Measurements from ENCODE around the gene GDI1. TPM values are rescaled to one million over a fixed set of nuclear protein-coding genes. Genes with fewer than 3 reads are reported as not detected.

Gene GDI1
- total RNA-seq, 3 donors from 2014 or later (not counting 1 experiment from before 2014, with no cell fraction given): 138 to 174 (median 140) TPM

DNA sequence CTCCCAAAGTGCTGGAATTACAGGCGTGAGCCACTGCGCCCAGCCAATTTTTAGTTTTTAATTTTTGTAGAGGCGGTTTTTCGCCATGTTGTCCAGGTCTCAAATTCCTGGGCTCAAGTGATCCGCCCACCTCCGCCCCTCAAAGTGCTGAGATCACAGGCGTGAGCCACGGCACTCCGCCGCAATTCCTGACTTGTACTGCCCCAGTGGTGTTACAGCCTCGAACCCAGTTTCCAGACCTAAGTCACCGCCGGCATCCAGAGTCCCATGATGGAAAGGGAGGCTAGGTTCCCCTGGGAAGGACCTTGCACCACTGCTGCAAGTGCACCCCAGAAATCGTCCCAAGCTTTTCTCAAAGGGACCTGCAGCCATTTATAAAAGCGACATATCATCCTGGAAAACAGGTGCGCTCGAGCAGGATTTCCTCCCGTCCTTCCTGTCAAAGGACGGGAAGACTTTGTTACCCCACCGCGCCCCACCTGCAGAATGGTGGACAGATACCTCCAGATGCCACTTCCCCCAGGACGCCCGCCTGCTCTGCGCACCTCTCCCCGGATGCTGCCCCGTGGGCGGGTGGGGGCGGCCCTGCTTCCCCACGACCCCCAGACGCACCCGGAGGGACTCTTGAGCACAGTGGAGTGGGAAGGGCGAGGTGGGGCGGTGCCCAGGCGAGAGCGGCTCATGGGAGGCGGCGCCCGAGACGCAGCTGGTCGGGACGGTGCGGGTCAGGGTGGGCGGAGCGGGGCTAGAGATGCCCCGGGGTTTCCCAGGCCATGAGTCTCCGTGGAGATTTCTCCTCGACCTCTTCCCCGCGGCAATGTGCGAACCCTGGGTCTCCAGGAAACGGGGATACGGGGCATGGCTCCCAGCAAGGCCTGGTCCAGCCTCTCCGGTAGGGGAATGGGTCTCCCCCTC, 39.7 kb upstream of the GDI1 start:
- intact Hi-C loops (cut with micrococcal nuclease): loop anchor here (5.0 to 10.0 kb wide), 3 partner anchors 45 to 135 kb away; partner anchors contain the start of gene FAM50A
- Mint-ChIP-seq H3K4me1 (peaks cover 14 to 19% of the 10 kb centered on the region in 2 donors), H3K9me3 (no peaks in the 10 kb centered on the region), H3K27me3 (ENCODE audit: low read depth in 2 of 2) (peaks cover 0 to 8% of the 10 kb centered on the region in 2 donors), H3K27ac (peak overlapping the region; percentile 98), H3K4me3 (peak overlapping the region; percentile 96), H3K36me3 (no peaks in the 10 kb centered on the region)
- no peak for TF ChIP-seq CTCF (IDR thresholded peaks at IDR 0.05)
- H3K27me3 ChIP-seq (ENCODE audit: control insufficient read depth, insufficient read depth, low read length): no peaks in the 10 kb centered on the region
- H3K4me1 ChIP-seq (ENCODE audit: control insufficient read depth, insufficient read depth, low read length): peaks cover 25% of the 10 kb centered on the region
- ATAC-seq (peak; percentile 49 to 71 (median 54)), DNase-seq (peak; percentile 56 to 67)
- 14% methylated on average over 53 of the region's 53 CpGs for WGBS (ENCODE audit: insufficient coverage)
- peak overlapping the region; percentile 99 for H3K27ac ChIP-seq (ENCODE audit: low read length)
- peaks cover 25% of the 10 kb centered on the region for H3K36me3 ChIP-seq (ENCODE audit: control insufficient read depth, insufficient read depth, low read length)
- peak overlapping the region; percentile 95 for H3K4me3 ChIP-seq (ENCODE audit: low read length)
- H3K9me3 ChIP-seq (ENCODE audit: control insufficient read depth, insufficient read depth, low read length): no peaks in the 10 kb centered on the region

DNA sequence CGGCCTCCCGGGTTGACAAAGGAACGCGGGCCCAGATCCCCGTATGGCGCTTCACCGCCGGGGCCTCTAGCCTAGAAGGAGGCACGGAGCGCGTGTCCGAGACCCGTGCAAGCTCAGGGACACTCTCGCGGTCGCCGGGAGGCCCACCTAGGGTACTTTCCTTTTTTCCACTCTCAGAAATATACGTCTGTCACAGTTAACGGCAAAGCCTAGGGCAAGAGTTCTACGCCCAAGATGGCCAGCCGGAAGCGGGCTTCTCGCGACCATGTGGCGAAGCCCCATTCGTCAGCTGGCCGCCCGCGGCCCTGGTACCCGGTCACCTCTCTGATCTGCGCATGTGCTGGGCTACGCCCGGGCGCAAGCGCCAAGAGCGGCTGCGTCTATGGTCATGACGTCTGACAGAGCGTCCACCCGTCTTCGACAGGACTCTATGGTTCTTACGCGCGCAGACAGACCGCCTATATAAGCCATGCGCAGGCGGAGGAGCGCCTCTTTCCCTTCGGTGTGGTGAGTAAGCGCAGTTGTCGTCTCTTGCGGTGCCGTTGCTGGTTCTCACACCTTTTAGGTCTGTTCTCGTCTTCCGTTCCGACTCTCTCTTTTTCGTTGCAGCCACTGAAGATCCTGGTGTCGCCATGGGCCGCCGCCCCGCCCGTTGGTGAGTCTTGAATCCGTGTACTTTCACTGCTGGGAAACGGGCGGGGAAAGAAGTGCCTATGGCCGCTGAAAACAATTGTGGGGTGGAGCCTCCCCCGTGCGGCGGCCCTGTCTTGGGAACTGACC, 38.9 kb upstream of the GDI1 start, which contains the start of gene RPL10:
RPL10 (plus strand) TSS at position 490 of the 780 bp plus-strand sequence; CDS start at position 633, 143 bp downstream.
- no peaks in the 10 kb centered on the region for H3K36me3 Mint-ChIP-seq
- peaks cover 14 to 19% of the 10 kb centered on the region in 2 donors for H3K4me1 Mint-ChIP-seq
- peaks cover 0 to 8% of the 10 kb centered on the region in 2 donors for H3K27me3 Mint-ChIP-seq (ENCODE audit: low read depth in 2 of 2)
- peaks cover 25% of the 10 kb centered on the region for H3K36me3 ChIP-seq (ENCODE audit: control insufficient read depth, insufficient read depth, low read length)
- intact Hi-C loops (cut with micrococcal nuclease): loop anchor here (5.0 to 10.0 kb wide), 3 partner anchors 44 to 134 kb away; partner anchors contain the start of gene FAM50A
- ATAC-seq: peak; percentile 78 to 91 (median 79)
- peak; percentile 83 to 95 for DNase-seq
- peak within 1 kb of the TSS; percentile 95 for H3K4me3 ChIP-seq (ENCODE audit: low read length)
- no peaks in the 10 kb centered on the region for H3K27me3 ChIP-seq (ENCODE audit: control insufficient read depth, insufficient read depth, low read length)
- no peaks in the 10 kb centered on the region for H3K9me3 Mint-ChIP-seq
- H3K27ac ChIP-seq (ENCODE audit: low read length): peak within 1 kb of the TSS; percentile 99
- no peaks in the 10 kb centered on the region for H3K9me3 ChIP-seq (ENCODE audit: control insufficient read depth, insufficient read depth, low read length)
- no peak for TF ChIP-seq CTCF (IDR thresholded peaks at IDR 0.05)
- peak within 1 kb of the TSS; percentile 96 for H3K4me3 Mint-ChIP-seq
- peak within 1 kb of the TSS; percentile 98 for H3K27ac Mint-ChIP-seq
- H3K4me1 ChIP-seq (ENCODE audit: control insufficient read depth, insufficient read depth, low read length): peaks cover 25% of the 10 kb centered on the region
- under 1% methylated on average over 69 of the region's 69 CpGs for WGBS (ENCODE audit: insufficient coverage)

DNA sequence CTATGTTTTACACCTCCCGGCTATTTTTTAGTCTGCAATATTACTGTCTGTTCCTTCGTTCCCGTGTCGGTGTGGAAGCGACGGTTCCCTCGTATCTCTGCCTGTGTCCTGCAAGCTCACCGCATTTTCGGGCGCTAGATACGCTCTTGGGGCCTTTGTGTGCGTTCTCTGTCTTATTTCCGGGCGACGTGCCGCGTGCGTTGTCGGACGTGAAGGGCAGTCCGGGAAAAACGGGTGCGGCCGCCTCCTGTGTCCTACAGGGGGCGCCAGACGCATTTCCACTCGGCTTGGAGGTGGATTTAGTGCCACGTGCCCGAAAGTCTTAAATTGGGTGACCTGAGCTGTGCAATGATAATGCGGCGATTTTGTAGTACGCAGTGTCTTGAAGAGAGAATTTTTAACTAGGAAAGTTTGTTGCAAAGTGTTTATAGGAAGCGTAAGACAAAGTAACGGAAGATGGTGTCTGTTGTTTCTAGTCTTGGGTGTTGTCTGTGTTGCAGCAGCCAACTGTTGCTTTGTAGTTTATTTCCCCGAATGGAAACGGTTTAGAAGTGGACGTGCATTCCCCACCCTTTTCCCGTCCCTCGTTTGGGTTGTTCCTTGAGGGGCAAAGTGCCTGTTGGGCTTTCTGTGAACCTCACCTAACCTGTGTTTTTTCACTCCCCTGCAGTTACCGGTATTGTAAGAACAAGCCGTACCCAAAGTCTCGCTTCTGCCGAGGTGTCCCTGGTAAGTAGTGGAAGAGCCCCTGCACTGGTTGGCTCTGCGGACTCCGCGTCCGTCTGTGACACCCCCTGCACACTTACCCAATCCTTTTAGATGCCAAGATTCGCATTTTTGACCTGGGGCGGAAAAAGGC, 38.1 kb upstream of the GDI1 start:
- H3K9me3 Mint-ChIP-seq: no peaks in the 10 kb centered on the region
- Histone ChIP-seq H3K27me3 (ENCODE audit: control insufficient read depth, insufficient read depth, low read length) (no peaks in the 10 kb centered on the region), H3K4me1 (ENCODE audit: control insufficient read depth, insufficient read depth, low read length) (peaks cover 25% of the 10 kb centered on the region), H3K36me3 (ENCODE audit: control insufficient read depth, insufficient read depth, low read length) (peaks cover 25% of the 10 kb centered on the region), H3K9me3 (ENCODE audit: control insufficient read depth, insufficient read depth, low read length) (no peaks in the 10 kb centered on the region), H3K27ac (ENCODE audit: low read length) (peak overlapping the region; percentile 99), H3K4me3 (ENCODE audit: low read length) (peak overlapping the region; percentile 95)
- WGBS (ENCODE audit: insufficient coverage): under 1% methylated on average over 43 of the region's 49 CpGs
- peak; percentile 75 to 89 for DNase-seq
- peak overlapping the region; percentile 96 for H3K4me3 Mint-ChIP-seq
- peak; percentile 36 to 71 (median 43) for ATAC-seq
- H3K27ac Mint-ChIP-seq: peak overlapping the region; percentile 98
- no peaks in the 10 kb centered on the region for H3K36me3 Mint-ChIP-seq
- intact Hi-C loops (cut with micrococcal nuclease): loop anchor here (5.0 to 10.0 kb wide), 3 partner anchors 43 to 133 kb away; partner anchors contain the start of gene FAM50A
- H3K4me1 Mint-ChIP-seq: peaks cover 14 to 19% of the 10 kb centered on the region in 2 donors
- peaks cover 0 to 8% of the 10 kb centered on the region in 2 donors for H3K27me3 Mint-ChIP-seq (ENCODE audit: low read depth in 2 of 2)
- TF ChIP-seq CTCF (IDR thresholded peaks at IDR 0.05): peak; percentile 67

Data from natural killer cell (primary cell).